HUES64 (cell line): Measurements from ENCODE around the gene GPC2.

ENCODE experiments used
- H3K27ac ChIP-seq: 2 replicates; pipeline ENCODE4 v1.7.0; 2013; ENCODE audit warnings: low read depth, low read length, inconsistent platforms
- H3K27me3 ChIP-seq: 2 replicates; pipeline ENCODE4 v1.6.1; 2013; ENCODE audit warnings: mild to moderate bottlenecking, low read length; ENCODE audit not compliant: insufficient read depth
- H3K36me3 ChIP-seq: 2 replicates; pipeline ENCODE4 v1.6.1; 2013; ENCODE audit warnings: mild to moderate bottlenecking, low read length; ENCODE audit not compliant: insufficient read depth
- H3K4me1 ChIP-seq: 2 replicates; pipeline ENCODE4 v1.6.1; 2013; ENCODE audit warnings: mild to moderate bottlenecking, low read length, moderate library complexity; ENCODE audit not compliant: insufficient read depth
- H3K4me3 ChIP-seq: 2 replicates; pipeline ENCODE4 v1.5.1; 2013; ENCODE audit warnings: mild to moderate bottlenecking, low read length, moderate library complexity
- H3K9ac ChIP-seq: 2 replicates; pipeline ENCODE4 v1.6.1; 2013; ENCODE audit warnings: mild to moderate bottlenecking, low read depth, low read length
- H3K9me3 ChIP-seq: 2 replicates; pipeline ENCODE4 v1.6.1; 2013; ENCODE audit warnings: low read depth, low read length; ENCODE audit not compliant: insufficient read depth
- WGBS: fragments of 150-250, 120-280 bp; methylation state at CpG from one replicate; pipeline ENCODE4 v1.1.7; 2013; ENCODE audit warnings: missing lambda C conversion rate; 5-methylcytosine and 5-hydroxymethylcytosine counted together

Gene GPC2

GRCh38 chr7:100126931-100127865, 50.0 kb downstream of the GPC2 start, which contains the start of gene MBLAC1:
TSS of gene MBLAC1 (plus strand) at chr7:100126967. CDS start at chr7:100127396, 429 bp downstream.
- H3K4me1 ChIP-seq, result peaks cover 5% of the 10 kb centered on the region; the same call in 1 of the 2 replicates
- WGBS, result under 1% methylated on average over 85 of the region's 85 CpGs
- H3K36me3 ChIP-seq, result peaks cover 6% of the 10 kb centered on the region; the same call in 1 of the 2 replicates

DNA sequence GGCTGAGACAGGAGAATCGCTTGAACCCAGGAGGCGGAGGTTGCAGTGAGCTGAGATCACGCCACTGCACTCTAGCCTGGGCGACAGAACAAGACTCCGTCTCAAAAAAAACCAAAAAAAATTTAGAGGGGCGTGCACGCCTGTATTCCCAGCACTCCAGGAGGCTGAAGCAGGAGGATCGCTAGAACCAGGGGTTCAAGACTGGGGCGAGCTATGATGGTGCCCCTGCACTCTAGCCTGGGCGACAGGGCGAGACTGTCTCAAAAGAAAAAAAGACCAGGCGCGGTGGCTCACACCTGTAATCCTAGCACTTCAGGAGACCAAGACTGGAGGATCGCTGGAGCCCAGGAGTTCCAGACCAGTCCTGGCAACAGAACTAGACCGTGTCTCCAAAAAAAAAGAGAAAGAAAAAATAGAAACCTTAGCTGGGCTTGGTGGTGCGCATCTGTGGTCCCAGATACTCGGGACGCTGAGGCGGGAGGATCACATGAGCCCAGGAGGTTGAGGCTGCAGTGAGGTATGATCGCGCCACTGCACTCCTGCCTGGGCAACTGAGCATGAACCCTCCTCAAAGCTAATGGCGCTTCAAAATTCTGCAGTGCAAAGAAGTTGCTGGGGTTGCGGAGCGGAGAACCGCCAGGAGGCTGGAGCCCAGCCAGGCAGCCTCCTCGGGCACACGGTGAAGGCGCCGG, 50.8 kb downstream of the GPC2 start:
- H3K9ac ChIP-seq, result peak overlapping the region; percentile 95

More at GRCh38 chr7:100126931-100127865, 50.0 kb downstream of the GPC2 start, which contains the start of gene MBLAC1:
- Histone ChIP-seq H3K9me3 (no peaks in the 10 kb centered on the region), H3K27ac (peak within 1 kb of the TSS; percentile 99), H3K4me3 (peak within 1 kb of the TSS; percentile 97), H3K9ac (peak within 1 kb of the TSS; percentile 95), H3K27me3 (peaks cover 20% of the 10 kb centered on the region)

DNA sequence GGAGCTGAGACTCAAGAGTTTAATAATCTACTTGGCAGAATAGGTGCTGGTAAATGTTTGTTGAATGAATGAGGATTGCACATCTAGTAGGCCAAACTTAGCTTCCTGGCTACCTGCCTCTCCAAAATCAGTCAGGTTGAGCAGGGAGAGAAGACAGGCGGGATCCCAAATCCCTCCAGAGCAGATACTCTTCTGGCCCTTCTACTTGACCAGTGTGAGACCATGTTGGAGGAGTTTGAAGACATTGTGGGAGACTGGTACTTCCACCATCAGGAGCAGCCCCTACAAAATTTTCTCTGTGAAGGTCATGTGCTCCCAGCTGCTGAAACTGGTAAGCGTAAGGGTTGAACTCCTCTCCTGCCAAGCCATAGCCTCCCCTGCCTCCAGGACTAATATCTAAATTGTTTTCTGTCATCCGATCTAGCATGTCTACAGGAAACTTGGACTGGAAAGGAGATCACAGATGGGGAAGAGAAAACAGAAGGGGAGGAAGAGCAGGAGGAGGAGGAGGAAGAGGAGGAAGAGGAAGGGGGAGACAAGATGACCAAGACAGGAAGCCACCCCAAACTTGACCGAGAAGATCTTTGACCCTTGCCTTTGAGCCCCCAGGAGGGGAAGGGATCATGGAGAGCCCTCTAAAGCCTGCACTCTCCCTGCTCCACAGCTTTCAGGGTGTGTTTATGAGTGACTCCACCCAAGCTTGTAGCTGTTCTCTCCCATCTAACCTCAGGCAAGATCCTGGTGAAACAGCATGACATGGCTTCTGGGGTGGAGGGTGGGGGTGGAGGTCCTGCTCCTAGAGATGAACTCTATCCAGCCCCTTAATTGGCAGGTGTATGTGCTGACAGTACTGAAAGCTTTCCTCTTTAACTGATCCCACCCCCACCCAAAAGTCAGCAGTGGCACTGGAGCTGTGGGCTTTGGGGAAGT, 52.6 kb downstream of the GPC2 start:
- 97% methylated on average over 4 of the region's 4 CpGs for WGBS

More for the DNA sequence above, 50.8 kb downstream of the GPC2 start:
- Histone ChIP-seq H3K9me3 (no peaks in the 10 kb centered on the region), H3K27me3 (peaks cover 20% of the 10 kb centered on the region), H3K27ac (peak overlapping the region; percentile 99), H3K4me1 (peaks cover 5% of the 10 kb centered on the region; the same call in 1 of the 2 replicates), H3K36me3 (peaks cover 6% of the 10 kb centered on the region; the same call in 1 of the 2 replicates), H3K4me3 (peak overlapping the region; percentile 97)
- WGBS, result 22% methylated on average over 29 of the region's 29 CpGs

DNA sequence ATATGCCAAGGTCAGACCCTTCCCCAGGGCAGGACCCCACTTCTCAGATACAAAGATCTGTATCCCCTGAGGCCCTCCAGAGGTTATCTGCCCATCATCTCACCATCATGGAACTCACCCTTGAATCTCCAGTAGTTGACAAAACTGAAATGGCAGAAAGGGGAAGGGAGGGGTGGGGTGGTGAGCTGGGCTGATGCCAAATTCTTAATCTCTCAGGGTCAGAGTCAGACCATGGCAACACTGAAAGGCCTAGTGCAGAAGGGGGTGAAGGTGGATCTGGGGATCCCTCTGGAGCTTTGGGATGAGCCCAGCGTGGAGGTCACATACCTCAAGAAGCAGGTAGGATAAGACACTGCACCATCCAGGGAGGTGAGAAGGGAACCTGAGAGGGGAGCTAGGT, 54.6 kb downstream of the GPC2 start:
- Histone ChIP-seq H3K36me3 (peaks cover 6% of the 10 kb centered on the region; the same call in 1 of the 2 replicates), H3K9ac (no peak overlapping the region), H3K27me3 (peaks cover 3% of the 10 kb centered on the region), H3K4me1 (peaks cover 7% of the 10 kb centered on the region; the same call in 1 of the 2 replicates), H3K9me3 (no peaks in the 10 kb centered on the region), H3K27ac (no peak overlapping the region), H3K4me3 (no peak overlapping the region)
- WGBS, result 90% methylated on average over 1 of the region's 1 CpG

More for the DNA sequence above, 52.6 kb downstream of the GPC2 start:
- H3K27ac ChIP-seq, result no peak overlapping the region
- H3K9me3 ChIP-seq, result no peaks in the 10 kb centered on the region
- H3K27me3 ChIP-seq, result peaks cover 20% of the 10 kb centered on the region
- no peak overlapping the region for H3K9ac ChIP-seq
- H3K4me3 ChIP-seq, result no peak overlapping the region
- H3K4me1 ChIP-seq, result peaks cover 12% of the 10 kb centered on the region
- peaks cover 6% of the 10 kb centered on the region; the same call in 1 of the 2 replicates for H3K36me3 ChIP-seq

- 65% methylated on average over 13 of the region's 13 CpGs for WGBS
- no peak overlapping the region for H3K27ac ChIP-seq
- H3K9me3 ChIP-seq, result no peaks in the 10 kb centered on the region
- no peak overlapping the region for H3K9ac ChIP-seq
- H3K4me3 ChIP-seq, result no peak overlapping the region
- H3K27me3 ChIP-seq, result no peaks in the 10 kb centered on the region
- H3K36me3 ChIP-seq, result peaks cover 6% of the 10 kb centered on the region; the same call in 1 of the 2 replicates
- H3K4me1 ChIP-seq, result peaks cover 7% of the 10 kb centered on the region; the same call in 1 of the 2 replicates
These were observed 55.1 kb downstream of the GPC2 start for GRCh38 chr7:100122067-100122466.

DNA sequence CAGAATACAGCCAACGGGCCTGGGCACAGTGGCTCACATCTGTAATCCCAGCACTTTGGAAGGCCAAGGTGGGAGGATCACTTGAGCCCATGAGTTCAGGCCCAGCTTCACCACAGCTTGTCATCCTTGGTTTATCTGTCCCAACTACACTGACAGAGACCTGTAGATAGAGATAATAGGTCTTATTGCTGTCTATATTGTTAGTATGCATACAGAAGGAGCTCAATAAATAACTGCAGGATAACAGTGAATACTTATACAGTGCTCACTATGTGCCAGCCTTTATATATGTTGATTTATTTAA, 56.5 kb downstream of the GPC2 start:
- 58% methylated on average over 1 of the region's 1 CpG for WGBS
- Histone ChIP-seq H3K9me3 (no peaks in the 10 kb centered on the region), H3K9ac (no peak overlapping the region), H3K4me3 (peak overlapping the region; percentile 92), H3K27ac (no peak overlapping the region), H3K4me1 (peaks cover 7% of the 10 kb centered on the region; the same call in 1 of the 2 replicates), H3K27me3 (no peaks in the 10 kb centered on the region), H3K36me3 (peaks cover 10% of the 10 kb centered on the region; the same call in 1 of the 2 replicates)

DNA sequence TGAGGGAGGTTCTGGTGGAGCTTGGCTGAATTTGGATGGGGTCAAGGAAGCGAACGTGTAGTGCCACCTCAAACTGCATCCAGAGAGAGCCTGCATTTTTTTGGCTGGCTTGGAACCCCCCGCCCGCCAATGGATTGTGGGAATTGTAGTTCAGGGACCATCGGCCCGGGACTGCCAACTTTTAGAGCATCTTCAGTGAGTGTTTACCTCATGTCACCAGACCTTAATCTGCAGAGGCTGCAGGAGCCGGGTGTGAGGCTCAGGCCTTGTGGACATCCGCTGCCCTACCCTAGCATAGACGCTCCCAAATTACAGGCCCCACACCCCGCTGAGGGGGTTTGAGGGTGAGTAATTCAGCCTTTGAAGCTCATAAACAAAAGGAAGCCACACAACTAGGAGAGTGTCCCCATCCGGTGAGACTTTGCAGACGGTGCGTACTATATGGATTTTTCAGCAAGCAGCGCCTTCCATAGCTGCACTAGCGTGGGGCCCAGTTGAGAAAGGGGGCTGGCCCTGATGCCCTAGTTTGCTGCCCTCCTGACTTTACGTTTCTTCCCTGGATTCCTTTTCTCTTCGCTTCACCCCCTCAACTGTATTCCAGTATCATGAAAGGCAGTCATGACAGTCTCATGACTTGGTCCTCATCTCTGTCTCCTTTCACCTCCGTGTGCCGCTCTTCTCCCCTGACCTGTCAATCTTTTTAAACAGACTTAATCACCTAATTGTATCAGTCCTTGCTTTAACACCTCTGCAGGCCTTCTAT, 57.0 kb downstream of the GPC2 start:
- peaks cover 7% of the 10 kb centered on the region; the same call in 1 of the 2 replicates for H3K4me1 ChIP-seq
- no peaks in the 10 kb centered on the region for H3K9me3 ChIP-seq
- peak overlapping the region; percentile 97 for H3K9ac ChIP-seq
- WGBS, result 16% methylated on average over 19 of the region's 19 CpGs
- H3K4me3 ChIP-seq, result peak overlapping the region; percentile 92
- peaks cover 9% of the 10 kb centered on the region; the same call in 1 of the 2 replicates for H3K36me3 ChIP-seq
- peak overlapping the region; percentile 85; the same call in 1 of the 2 replicates for H3K27ac ChIP-seq
- H3K27me3 ChIP-seq, result no peaks in the 10 kb centered on the region
